Heart left ventricle (tissue), 16 donors: Measurements from ENCODE around the gene RPTOR. TPM values are rescaled to one million over a fixed set of nuclear protein-coding genes. Genes with fewer than 3 reads are reported as not detected.

ENCODE experiments used
- ATAC-seq, 4 donors: fragments of 200-7000 bp; cut with Tn5 transposase; one replicate each; pipeline ENCODE4 v1.9.1; 2020 to 2022; ENCODE audit warnings: moderate library complexity in 4 of 4, mild to moderate bottlenecking in 3 of 4, moderate number of reproducible peaks in 1 of 4
- DNase-seq, 5 donors: peaks; one replicate each; pipeline ENCODE4 v3.0.0-alpha.2; 2020
- H3K27ac ChIP-seq, 12 donors: fragments of 200-600 bp; sonication (generic) in 4 of 12; one replicate each; pipeline versions ENCODE4 v1.5.0 to v1.8.0; 2016 to 2022; ENCODE audit warnings: mild to moderate bottlenecking in 2 of 12
- H3K27me3 ChIP-seq, 9 donors: fragments of 200-600 bp; sonication (generic) in 2 of 9; one replicate each; pipeline versions ENCODE4 v1.5.1 to v1.8.0; 2016 to 2022; ENCODE audit warnings: mild to moderate bottlenecking in 3 of 9
- H3K36me3 ChIP-seq, 9 donors: fragments of 200-600 bp; sonication (generic) in 2 of 9; one replicate each; pipeline versions ENCODE4 v1.5.0 to v1.8.0; 2018 to 2022; ENCODE audit warnings: mild to moderate bottlenecking in 2 of 9
- H3K4me1 ChIP-seq, 12 donors: fragments of 200-600 bp; sonication (generic) in 4 of 12; one replicate each; pipeline versions ENCODE4 v1.5.0 to v1.8.0; 2016 to 2022; ENCODE audit warnings: mild to moderate bottlenecking in 3 of 12
- H3K4me3 ChIP-seq, 12 donors: fragments of 200-600 bp; sonication (generic) in 4 of 12; one replicate each; pipeline versions ENCODE4 v1.5.0 to v1.8.0; 2017 to 2022; ENCODE audit warnings: mild to moderate bottlenecking in 9 of 12, moderate library complexity in 4 of 12
- H3K9me3 ChIP-seq, 12 donors: fragments of 200-600 bp; sonication (generic) in 4 of 12; one replicate each; pipeline versions ENCODE4 v1.5.0 to v1.8.0; 2016 to 2022; ENCODE audit warnings: mild to moderate bottlenecking in 1 of 12
- CTCF ChIP-seq, 12 donors: fragments of 200-600 bp; sonication (generic) in 4 of 12; IDR thresholded peaks; one replicate each; pipeline versions ENCODE4 v1.5.0 to v1.8.0; 2018 to 2022; ENCODE audit warnings: antibody characterized with exemption in 12 of 12, mild to moderate bottlenecking in 5 of 12
- POLR2A ChIP-seq, 2 donors: fragments of 450-650 bp; IDR thresholded peaks; one replicate each; pipeline ENCODE4 v1.6.1; 2017; ENCODE audit warnings: antibody characterized with exemption in 2 of 2, mild to moderate bottlenecking in 2 of 2, moderate library complexity in 2 of 2
- WGBS, 4 donors: extraction: QIAGEN DNeasy Blood & Tissue Kit in 2 of 4; methylation state at CpG; one replicate each; pipeline versions ENCODE4 v1.1.5 to v1.1.7; 2013 to 2018; 5-methylcytosine and 5-hydroxymethylcytosine counted together
- intact Hi-C, 10 donors: fragments of 100-400 bp; cut with DNase I; formaldehyde crosslinking; loops; one replicate each; pipeline versions ENCODE4 v1.11.1 to v1.14.2; 2022
- polyA plus RNA-seq, 2 donors: library from polyadenylated mRNA; stranded (reverse); fragments of 200-250 nt; gene quantifications; one replicate each; pipeline ENCODE4 v1.2.3, GENCODE V29; 2013
- total RNA-seq, 9 donors: library from RNA; depleted of rRNA in 2 of 9; stranded (reverse); fragments of >200 nt in 2 of 9; fragmentation: NEBNext Ultra II Directional in 3 of 9; extraction: Animal tissue kit (Norgen Biotek cat#: 25700) in 3 of 9; gene quantifications; one replicate each; pipeline versions ENCODE4 v1.1.0 to v1.2.4, GENCODE V29; 2016 to 2023
- donor health status: ischemic (EF 13 %, LVEDD 7.1; RV severe dilation, severe dysfunction).
- donor health status: healthy with polysubstance abuse.
- donor health status: DM: no; HTN: yes; CAD: no.
- donor health status: DM: no; HTN: no; CAD: no.
- donor health status: ischemic (EF 25% LVEDD 6.9; RV normal size, moderate dysfunction).
- donor health status: ischemic (EF 25% LVEDD 5.7; RV mildly dilated, moderate dysfunction).
- donor health status: healthy.
- donor health status: DM: yes; HTN: yes; CAD: no.
- donor health status: ischemic (EF 35%, LVEDD 5.7; RV mildly dilated, moderate dysfunction).
- donor health status: nonischemic (EF 11% LVEDD 7.7; RV severe dilation, severe dysfunction).
- donor health status: DM: yes; HTN: yes; CAD: no.
- donor health status: PGD.
- donor health status: ischemic (EF 29% LVEDD 5.4; RV normal size, mild dysfunction).
- donor health status: nonischemic (EF 23%, LVEDD 6.1; RV moderate dilation, normal function).

RPTOR gene
- total and polyA plus RNA-seq, 11 donors = 14.7 to 31.7 (median 26.0) TPM

DNA sequence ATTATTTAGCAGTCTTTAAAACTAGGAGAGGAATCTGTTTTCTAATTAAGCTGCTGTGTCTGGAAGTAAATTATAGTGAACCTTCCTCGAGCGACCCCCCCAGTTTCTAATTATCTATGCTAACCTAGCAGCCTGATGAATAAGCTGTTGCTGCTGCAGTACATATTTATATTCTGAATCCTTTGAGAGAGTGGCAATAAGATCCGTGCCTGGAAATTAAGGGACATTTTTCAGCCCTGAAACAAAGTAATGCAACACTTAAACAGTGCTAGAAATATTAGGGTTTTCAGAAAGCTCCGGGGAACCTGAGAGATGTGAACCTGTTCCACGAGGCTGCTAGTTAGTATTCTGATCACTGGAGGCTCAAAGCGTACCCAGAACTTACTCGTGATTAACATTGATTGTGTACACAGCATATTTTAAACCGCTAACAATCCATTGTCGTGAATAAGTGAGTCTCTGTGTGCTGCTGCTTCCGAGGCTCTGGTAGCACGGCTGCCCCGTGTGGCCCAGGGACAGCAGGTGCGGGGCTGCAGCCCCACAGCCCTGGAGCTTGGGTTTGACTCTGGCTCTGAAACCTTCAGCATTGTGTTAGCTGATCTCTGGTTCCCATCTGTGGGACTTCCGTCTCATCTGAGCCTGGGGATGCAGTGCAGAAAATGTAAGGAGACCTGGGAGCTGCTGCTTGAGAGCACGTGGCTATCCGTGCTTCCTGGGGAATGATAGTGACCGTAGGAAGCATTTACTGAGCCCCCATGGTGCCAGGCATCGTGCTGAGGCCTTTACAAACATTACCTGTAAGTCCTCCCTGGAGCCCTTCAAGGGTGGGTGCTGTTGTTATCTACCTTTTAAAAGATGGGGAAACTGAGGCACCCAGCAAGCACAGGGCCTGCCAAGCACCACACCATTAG lies 256.1 kb downstream of the RPTOR start:
- DNase-seq (no peak), ATAC-seq (no peak)
- intact Hi-C loops = no loop called here
- WGBS, 4 donors = 94 to 97% (median 97%) methylated on average over 14 to 18 of the region's 18 CpGs
- peaks cover 0 to 2% (median 0%) of the 10 kb centered on the region in 12 donors for H3K9me3 ChIP-seq
- H3K4me1 ChIP-seq = peaks cover 0 to 10% (median 2%) of the 10 kb centered on the region in 12 donors
- H3K36me3 ChIP-seq = no peaks in the 10 kb centered on the region
- TF ChIP-seq CTCF (IDR thresholded peaks at IDR 0.05) (no peak), POLR2A (IDR thresholded peaks at IDR 0.05) (no peak)
- no peak overlapping the region for H3K27ac ChIP-seq
- no peaks in the 10 kb centered on the region for H3K27me3 ChIP-seq
- H3K4me3 ChIP-seq = no peak overlapping the region

DNA sequence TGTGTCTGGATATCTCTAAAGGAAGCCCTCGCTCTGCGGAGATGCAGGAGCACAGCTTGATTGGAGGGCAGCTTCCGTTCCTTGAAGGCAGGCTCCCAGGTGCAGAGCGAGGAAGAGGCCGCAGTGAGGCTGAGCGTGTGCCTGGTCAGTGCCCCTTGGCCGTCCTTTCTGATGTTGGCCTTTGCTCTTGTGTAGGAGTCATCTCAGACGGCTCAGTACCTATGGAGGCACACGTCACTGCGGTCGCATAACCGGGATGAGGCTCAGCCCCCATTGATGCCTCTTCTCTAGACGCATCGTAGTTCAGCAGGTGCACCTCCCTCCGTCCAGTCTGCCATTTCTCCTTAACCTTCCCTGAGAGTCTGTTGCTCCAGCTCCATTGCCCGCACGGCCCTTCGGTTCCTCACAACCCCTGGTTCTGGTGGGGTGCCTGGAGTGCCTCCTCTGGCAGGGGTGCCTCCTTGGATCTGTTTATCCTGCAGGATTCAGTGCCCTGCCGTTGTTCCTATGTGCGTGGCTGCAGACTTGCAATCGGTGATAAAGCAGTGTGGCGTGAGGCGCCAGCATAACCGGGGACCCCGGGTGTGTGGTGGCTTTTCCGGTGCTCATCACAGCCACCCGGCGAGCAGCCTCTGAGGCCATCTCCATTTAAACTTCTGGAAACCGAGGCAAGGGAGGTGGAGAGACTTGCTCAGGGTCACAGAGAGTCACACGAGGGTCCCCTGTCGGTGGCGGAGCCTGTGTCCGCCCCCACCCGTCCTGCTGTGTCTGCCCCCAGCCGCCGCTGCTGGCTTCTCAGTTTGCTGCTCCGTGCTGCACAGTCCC lies 258.2 kb downstream of the RPTOR start:
- Histone ChIP-seq H3K36me3 (peaks cover 0 to 9% (median 0%) of the 10 kb centered on the region in 9 donors), H3K4me1 (no peaks in the 10 kb centered on the region), H3K4me3 (no peak overlapping the region), H3K27me3 (no peaks in the 10 kb centered on the region), H3K27ac (no peak overlapping the region), H3K9me3 (peaks cover 0 to 23% (median 12%) of the 10 kb centered on the region in 12 donors)
- 93 to 97% (median 96%) methylated on average over 33 to 37 of the region's 37 CpGs for WGBS, 4 donors
- no peak for TF ChIP-seq POLR2A (IDR thresholded peaks at IDR 0.05)
- no peak for DNase-seq
- ATAC-seq = peak in 1 of 4 donors; percentile 14
- intact Hi-C loops = no loop called here

DNA sequence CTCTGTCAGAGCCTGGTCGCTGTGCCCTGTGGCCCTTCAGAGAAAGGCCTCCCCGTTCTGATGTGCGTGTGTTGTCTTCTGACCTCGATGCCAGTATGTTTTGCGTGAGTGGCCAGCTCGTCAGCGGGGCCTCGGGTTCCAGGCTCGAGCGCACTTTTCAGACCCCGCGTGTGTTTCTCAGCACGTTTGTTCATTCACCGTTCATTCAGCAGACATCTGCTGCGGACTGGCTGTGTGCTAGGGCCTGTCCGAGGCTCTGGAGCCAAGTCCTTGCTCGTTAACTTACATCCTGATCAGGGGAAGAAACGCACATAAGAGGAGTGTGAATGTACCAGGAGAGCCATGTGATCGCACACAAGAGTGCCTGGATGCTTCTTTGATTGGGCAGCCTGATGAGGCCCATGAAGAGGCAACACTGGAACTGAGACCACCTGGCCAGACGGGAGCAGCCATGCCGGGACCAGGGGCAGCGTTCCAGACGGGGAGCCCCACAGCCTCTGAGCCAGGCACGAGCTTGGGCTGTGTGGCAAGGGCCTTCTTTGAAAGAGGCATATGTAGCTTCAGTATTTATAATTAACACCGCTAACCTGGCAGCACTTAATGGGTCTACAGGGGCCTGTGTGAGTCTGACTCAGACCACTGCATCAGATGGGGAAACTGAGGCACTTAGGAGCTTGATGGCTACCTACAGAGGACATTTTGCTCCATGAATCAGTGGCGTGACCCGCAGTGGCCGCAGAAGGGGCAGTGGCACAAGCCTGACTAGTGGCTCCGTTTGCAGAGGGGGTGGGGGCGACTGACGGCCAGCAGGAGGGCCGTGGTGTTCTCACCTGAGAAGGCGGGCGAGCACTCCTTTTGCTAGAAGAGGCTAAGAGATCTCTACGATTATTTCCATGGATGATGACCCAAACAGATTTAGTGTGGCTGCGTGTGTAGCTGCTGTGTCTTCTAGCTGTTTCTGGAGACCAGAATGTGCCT lies 259.1 kb downstream of the RPTOR start:
- H3K9me3 ChIP-seq = peaks cover 0 to 25% (median 12%) of the 10 kb centered on the region in 12 donors
- ATAC-seq (no peak), DNase-seq (no peak)
- H3K4me1 ChIP-seq = no peaks in the 10 kb centered on the region
- peaks cover 0 to 9% (median 0%) of the 10 kb centered on the region in 9 donors for H3K36me3 ChIP-seq
- H3K27me3 ChIP-seq = no peaks in the 10 kb centered on the region
- intact Hi-C loops = no loop called here
- TF ChIP-seq CTCF (IDR thresholded peaks at IDR 0.05) (no peak), POLR2A (IDR thresholded peaks at IDR 0.05) (no peak)
- WGBS, 4 donors = 94 to 96% (median 95%) methylated on average over 35 to 36 of the region's 36 CpGs
- no peak overlapping the region for H3K4me3 ChIP-seq
- no peak overlapping the region for H3K27ac ChIP-seq

- Histone ChIP-seq H3K27me3 (no peaks in the 10 kb centered on the region), H3K4me1 (no peaks in the 10 kb centered on the region), H3K36me3 (peaks cover 0 to 9% (median 0%) of the 10 kb centered on the region in 9 donors), H3K9me3 (peaks cover 0 to 25% (median 12%) of the 10 kb centered on the region in 12 donors), H3K4me3 (no peak overlapping the region), H3K27ac (no peak overlapping the region)
- 88 to 96% (median 92%) methylated on average over 15 of the region's 15 CpGs for WGBS, 4 donors
- no peak for DNase-seq
- intact Hi-C loops = no loop called here
- ATAC-seq = no peak
- no peak for TF ChIP-seq CTCF (IDR thresholded peaks at IDR 0.05)
- no peak for TF ChIP-seq POLR2A (IDR thresholded peaks at IDR 0.05)
These were observed 259.8 kb downstream of the RPTOR start for GRCh38 chr17:80804466-80804865.
